ENCODE results near the gene PPIG.
"Not testable (repeated sequence)": the region's sequence is repeated elsewhere in the genome, so short reads cannot be mapped to it uniquely, and the experiment has no call there.

The PPIG gene

GRCh38 chr2:169584005-169584877 is at the start of gene PPIG:
Gene PPIG (plus strand): TSS chr2:169584351. CDS start chr2:169604042, 19,691 bp downstream.
- DNase-seq = peak; percentile 88

- not testable (repeated sequence) for DNase-seq
Measured at GRCh38 chr2:169539460-169539859, 44.7 kb upstream of the PPIG start.

DNA sequence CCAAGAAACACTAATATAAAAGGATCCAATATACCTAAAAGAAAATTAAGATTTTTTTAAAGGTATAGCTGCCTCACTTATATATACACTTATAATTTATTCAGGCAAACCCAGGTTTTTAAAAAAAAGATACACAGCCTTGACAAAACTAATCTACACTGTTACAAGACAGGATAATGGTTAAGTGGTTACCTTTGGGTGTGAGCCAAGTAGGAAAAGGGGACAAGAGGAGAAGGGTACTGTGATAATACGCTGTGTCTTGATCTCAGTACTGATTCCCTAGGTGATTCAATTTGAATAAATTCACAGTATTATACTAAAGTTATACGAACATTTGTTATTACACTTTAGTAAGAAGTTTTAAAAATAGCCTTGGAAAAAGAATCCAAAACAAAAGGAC is 44.0 kb upstream of the PPIG start:
- no peak for DNase-seq

- DNase-seq = no peak
Measured at GRCh38 chr2:169542433-169542832, 41.7 kb upstream of the PPIG start.

DNA sequence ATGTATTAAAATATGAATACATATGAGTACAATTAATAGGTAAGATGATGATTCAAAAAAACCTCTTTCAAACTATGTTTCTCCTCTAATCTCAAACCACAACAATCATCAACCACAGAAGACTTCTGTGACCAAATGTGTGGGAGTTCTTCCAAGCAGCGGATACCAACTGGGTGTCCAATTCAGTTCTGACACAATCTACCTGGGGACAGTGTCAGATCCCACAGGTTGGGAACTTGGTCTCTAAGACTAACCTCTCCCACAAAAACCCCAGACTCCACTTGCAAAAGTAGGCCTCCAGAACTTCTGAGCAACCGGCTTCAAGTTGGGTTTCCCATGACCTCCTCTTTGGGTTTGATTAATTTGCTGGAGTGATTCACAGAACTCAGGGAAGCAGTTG is 37.4 kb upstream of the PPIG start:
- DNase-seq = no peak

- no peak for DNase-seq
Measured at GRCh38 chr2:169561364-169561763, 22.8 kb upstream of the PPIG start.

DNA sequence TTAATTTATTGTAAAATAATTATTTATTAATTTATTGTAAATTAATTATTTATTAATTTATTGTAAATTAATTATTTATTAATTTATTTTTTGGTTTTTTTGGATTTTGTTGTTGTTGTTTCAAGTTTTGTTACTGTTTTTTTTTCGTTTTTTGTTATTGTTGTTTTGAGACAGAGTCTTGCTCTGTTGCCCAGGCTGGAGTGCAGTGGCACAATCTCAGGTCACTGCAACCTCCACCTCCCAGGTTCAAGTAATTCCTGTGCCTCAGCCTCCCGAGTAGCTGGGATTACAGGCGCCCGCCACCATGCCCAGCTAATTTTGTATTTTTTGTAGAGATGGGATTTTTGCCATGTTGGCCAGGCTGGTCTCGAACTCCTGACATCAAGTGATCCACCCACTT is 22.1 kb upstream of the PPIG start:
- not testable (repeated sequence) for DNase-seq

- no peak for DNase-seq
Measured at GRCh38 chr2:169562519-169562918, 21.6 kb upstream of the PPIG start.

DNA sequence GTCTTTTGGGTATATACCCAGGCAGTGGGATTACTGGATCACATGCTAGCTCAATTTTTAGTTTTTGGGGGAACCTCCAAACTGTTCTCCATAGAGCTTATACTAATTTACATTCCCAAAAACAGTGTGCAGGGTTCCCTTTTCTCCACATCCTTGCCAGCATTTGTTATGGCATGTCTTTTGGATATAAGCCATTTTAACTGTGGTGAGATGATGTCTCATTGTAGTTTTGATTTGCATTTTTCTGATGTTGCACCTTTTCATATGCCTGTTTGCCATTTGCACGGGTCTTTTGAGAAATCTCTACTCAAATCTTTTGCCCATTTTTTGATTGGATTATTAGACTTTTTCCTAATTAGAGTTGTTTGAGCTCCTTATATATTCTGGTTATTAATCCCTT is 18.5 kb upstream of the PPIG start:
- DNase-seq = no peak

- DNase-seq = no peak
Measured at GRCh38 chr2:169569948-169570347, 14.2 kb upstream of the PPIG start.

- not testable (repeated sequence) for DNase-seq
Measured at GRCh38 chr2:169570752-169571151, 13.4 kb upstream of the PPIG start.

DNA sequence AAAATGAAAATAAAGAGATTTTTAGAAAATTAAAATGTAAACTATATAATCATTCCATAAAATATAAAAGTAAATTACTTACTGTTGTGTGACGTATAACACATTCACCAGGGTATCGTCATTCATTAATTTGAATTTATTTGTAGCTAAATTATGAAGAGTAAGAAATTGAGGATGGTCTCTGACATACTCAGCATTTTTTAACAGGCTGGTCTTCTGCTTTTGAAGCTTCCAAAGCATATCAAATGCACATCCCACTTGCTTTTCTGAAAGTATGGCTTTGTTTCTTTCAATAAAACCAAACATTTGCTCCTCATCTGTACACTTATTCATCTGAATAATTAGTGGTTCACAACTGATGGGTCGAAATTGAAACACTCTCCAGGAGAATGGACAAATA is 12.6 kb upstream of the PPIG start:
- DNase-seq = no peak

- DNase-seq = no peak
Measured at GRCh38 chr2:169572189-169572588, 12.0 kb upstream of the PPIG start.

- no peak for DNase-seq
Measured at GRCh38 chr2:169572821-169573159, 11.4 kb upstream of the PPIG start.

DNA sequence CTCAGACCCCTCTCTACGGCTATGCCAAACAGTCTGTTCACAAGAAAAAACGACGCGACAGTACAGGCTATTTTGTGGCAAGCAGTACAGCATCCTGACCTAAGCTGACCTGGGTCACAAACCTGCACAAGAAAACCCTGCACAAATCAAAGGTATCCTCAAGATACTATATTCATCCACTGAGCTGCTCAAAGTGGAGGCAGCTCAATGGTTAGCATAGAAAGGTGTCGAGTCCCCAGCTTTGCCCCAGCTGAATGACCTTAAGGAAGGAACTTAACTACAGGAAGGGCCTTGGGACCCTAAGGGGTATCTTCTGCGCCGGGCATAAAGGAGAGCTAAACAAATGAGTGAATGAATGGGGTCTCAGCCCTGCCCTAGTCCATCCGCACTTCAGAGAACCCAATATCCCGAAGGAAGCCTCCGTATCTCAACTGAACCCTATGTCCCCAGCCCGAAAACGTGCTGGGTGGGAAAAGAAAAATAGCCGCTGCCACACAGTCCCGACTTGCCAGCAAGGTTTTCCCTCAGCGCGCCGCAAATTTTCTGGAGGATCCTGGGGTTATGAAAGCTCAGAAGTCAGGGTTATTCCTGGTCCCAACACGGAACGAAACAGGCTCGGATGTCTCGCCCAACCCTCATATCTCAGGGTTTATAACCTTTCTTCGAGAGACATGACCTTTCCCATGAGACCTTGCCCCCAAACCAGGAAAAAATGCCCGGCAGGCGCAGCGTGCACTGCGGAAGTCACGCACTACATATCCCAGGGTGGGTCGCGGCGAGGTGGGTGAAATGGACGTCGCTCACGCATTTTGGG is 10.8 kb upstream of the PPIG start, which contains the start of gene FASTKD1:
TSS of gene FASTKD1 (minus strand) at position 706 of the 814 bp plus-strand sequence. CDS start 1,836 bp downstream, outside the sequence.
- DNase-seq = peak; percentile 87

- DNase-seq = no peak
Measured at GRCh38 chr2:169573974-169574299, 10.2 kb upstream of the PPIG start.

DNA sequence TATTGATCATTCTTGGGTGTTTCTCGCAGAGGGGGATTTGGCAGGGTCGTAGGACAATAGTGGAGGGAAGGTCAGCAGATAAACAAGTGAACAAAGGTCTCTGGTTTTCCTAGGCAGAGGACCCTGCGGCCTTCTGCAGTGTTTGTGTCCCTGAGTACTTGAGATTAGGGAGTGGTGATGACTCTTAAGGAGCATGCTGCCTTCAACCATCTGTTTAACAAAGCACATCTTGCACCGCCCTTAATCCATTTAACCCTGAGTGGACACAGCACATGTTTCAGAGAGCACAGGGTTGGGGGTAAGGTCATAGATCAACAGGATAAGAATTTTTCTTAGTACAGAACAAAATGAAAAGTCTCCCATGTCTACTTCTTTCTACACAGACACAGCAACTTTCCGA is 9.6 kb upstream of the PPIG start:
- not testable (repeated sequence) for DNase-seq

DNA sequence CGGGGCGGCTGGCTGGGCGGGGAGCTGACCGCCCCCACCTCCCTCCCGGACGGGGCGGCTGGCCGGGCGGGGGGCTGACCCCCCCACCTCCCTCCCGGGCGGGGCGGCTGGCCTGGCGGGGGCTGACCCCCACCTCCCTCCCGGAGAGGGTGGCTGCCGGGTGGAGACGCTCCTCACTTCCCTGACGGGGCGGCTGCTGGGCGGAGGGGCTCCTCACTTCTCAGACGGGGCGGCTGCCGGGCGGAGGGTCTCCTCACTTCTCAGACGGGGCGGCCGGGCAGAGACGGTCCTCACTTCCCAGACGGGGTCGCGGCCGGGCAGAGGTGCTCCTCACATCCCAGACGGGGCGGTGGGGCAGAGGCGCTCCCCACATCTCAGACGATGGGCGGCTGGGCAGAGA is 8.9 kb upstream of the PPIG start:
- DNase-seq = not testable (repeated sequence)

DNA sequence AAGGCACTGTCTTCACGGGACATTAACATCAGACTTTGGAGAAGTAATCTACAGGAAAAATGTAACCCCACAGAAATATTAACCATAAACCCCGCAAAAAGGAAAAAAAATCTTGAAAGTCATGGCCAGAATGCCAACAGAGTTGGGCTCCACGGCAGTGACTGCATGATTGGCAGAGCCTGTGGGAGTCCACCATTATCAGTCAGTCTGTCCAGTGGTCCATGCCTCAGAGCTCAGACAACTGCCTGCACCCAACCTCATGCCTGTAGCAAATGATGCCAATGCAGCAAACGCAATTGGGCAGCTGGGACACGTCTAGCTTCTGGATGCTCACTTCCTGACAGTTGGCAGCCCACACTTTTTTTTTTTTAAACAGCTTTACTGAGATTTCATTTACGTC is 5.1 kb upstream of the PPIG start:
- DNase-seq = no peak

GRCh38 chr2:169582552-169583266 is 1.4 kb upstream of the PPIG start:
- not testable (repeated sequence) for DNase-seq

GRCh38 chr2:169583518-169583917 is 633 bp upstream of the PPIG start:
- DNase-seq = no peak

- DNase-seq = no peak
Measured at GRCh38 chr2:169585673-169586072, 1.5 kb downstream of the PPIG start.

DNA sequence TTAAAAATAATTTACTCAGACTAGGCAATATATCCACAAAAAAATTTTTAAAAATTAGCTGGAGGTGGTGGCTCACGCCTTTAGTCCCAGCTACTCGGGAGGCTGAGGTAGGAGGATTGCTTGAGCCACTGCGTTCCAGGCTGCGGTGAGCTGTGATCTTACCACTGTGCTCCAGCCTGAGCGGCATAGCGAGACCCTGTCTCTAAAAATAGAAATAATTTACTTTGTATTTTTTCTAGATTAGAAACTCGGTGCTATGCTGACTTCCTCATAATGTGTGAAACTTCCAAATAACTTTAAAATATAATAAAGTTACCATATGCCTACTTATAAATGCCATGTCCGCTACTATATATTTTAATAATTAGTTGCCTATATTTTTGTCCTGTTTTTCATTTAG is 6.7 kb downstream of the PPIG start:
- DNase-seq = no peak

All from activated naive CD4-positive, alpha-beta T cell treated with Interleukin-2 at 50 U/mL for 16 hours (primary cell).